GM23338 (cell line): ENCODE results near the gene FUT3. TPM values are rescaled to one million over a fixed set of nuclear protein-coding genes. Genes with fewer than 3 reads are reported as not detected.

Experiments used
- ATAC-seq: fragments of 200-7000 bp; cut with Tn5 transposase; 3 replicates; pipeline ENCODE4 v1.9.1; 2020
- DNase-seq: peaks from one replicate; pipeline ENCODE4 v3.0.0-alpha.2; 2015; ENCODE audit warnings: low spot score
- H2AFZ ChIP-seq: fragments of 200-600 bp; sonication (generic); 2 replicates; pipeline ENCODE4 v1.8.0; 2016; ENCODE audit warnings: antibody characterized with exemption, mild to moderate bottlenecking, moderate library complexity
- H3F3A ChIP-seq: fragments of 200-600 bp; sonication (generic); replicated peaks from 2 replicates; pipeline ENCODE4 v1.8.0; 2017; ENCODE audit warnings: antibody characterized with exemption, mixed run types, low read depth
- H3K27ac ChIP-seq: fragments of 200-600 bp; sonication (generic); 2 replicates; pipeline ENCODE4 v1.6.1; 2016; ENCODE audit warnings: low read depth
- H3K27me3 ChIP-seq: fragments of 200-600 bp; sonication (generic); 2 replicates; pipeline ENCODE4 v1.8.0; 2016; ENCODE audit warnings: mild to moderate bottlenecking, mixed run types, moderate library complexity; ENCODE audit not compliant: insufficient read depth
- H3K36me3 ChIP-seq: fragments of 200-600 bp; sonication (generic); 2 replicates; pipeline ENCODE4 v1.8.0; 2016; ENCODE audit warnings: mild to moderate bottlenecking; ENCODE audit not compliant: insufficient read depth
- H3K4me1 ChIP-seq: fragments of 200-600 bp; sonication (generic); 2 replicates; pipeline ENCODE4 v1.8.0; 2016; ENCODE audit warnings: mild to moderate bottlenecking, moderate library complexity; ENCODE audit not compliant: insufficient read depth
- H3K4me2 ChIP-seq: fragments of 200-600 bp; sonication (generic); 2 replicates; pipeline ENCODE4 v1.7.1; 2017; ENCODE audit warnings: mixed run types
- H3K4me3 ChIP-seq: fragments of 200-600 bp; sonication (generic); 2 replicates; pipeline ENCODE4 v1.6.1; 2016; ENCODE audit warnings: mixed run types
- H3K79me2 ChIP-seq: fragments of 200-600 bp; sonication (generic); replicated peaks from 2 replicates; pipeline ENCODE4 v1.8.0; 2017; ENCODE audit warnings: mild to moderate bottlenecking; ENCODE audit not compliant: insufficient read depth
- H3K9me2 ChIP-seq: fragments of 200-600 bp; sonication (generic); 2 replicates; pipeline ENCODE4 v1.8.0; 2017; ENCODE audit not compliant: insufficient read depth
- H4K20me1 ChIP-seq: fragments of 200-600 bp; sonication (generic); replicated peaks from 2 replicates; pipeline ENCODE4 v1.8.0; 2017; ENCODE audit warnings: mild to moderate bottlenecking; ENCODE audit not compliant: insufficient read depth
- H3K27ac Mint-ChIP-seq: 2 replicates; pipeline ENCODE4 v1.8.0; 2020; ENCODE audit warnings: inconsistent platforms, mild to moderate bottlenecking, moderate library complexity, mixed read lengths
- H3K27me3 Mint-ChIP-seq: 3 replicates; pipeline ENCODE4 v1.8.0; 2022; ENCODE audit warnings: low read depth, mild to moderate bottlenecking, moderate library complexity, mixed read lengths, inconsistent platforms; ENCODE audit not compliant: insufficient read depth, poor library complexity
- H3K36me3 Mint-ChIP-seq: 3 replicates; pipeline ENCODE4 v1.8.0; 2021; ENCODE audit warnings: low read depth, mild to moderate bottlenecking, inconsistent platforms, moderate library complexity, mixed read lengths
- H3K4me1 Mint-ChIP-seq: 3 replicates; pipeline ENCODE4 v1.8.0; 2020; ENCODE audit warnings: mild to moderate bottlenecking, inconsistent platforms, mixed read lengths
- H3K4me3 Mint-ChIP-seq: 3 replicates; pipeline ENCODE4 v1.8.0; 2021; ENCODE audit warnings: moderate library complexity, mild to moderate bottlenecking, inconsistent platforms, mixed read lengths
- H3K9me3 Mint-ChIP-seq: 3 replicates; pipeline ENCODE4 v1.8.0; 2020; ENCODE audit warnings: moderate library complexity, mild to moderate bottlenecking, inconsistent platforms, mixed read lengths
- CTCF ChIP-seq, 2 experiments: fragments of 200-600 bp in 1 of 2; sonication (generic) in 1 of 2; conservative IDR thresholded peaks; 2 replicates each; pipeline versions ENCODE4 v1.5.1 to v1.6.1; 2016 to 2017; ENCODE audit warnings: antibody characterized with exemption in 2 of 2, low read depth in 2 of 2, mild to moderate bottlenecking in 2 of 2, moderate library complexity in 1 of 2
- ETS1 ChIP-seq: IDR thresholded peaks from 2 replicates; pipeline ENCODE4 v1.6.1; 2016; ENCODE audit warnings: antibody characterized with exemption
- POLR2AphosphoS5 ChIP-seq: IDR thresholded peaks from 2 replicates; pipeline ENCODE4 v1.6.1; 2016; ENCODE audit warnings: antibody characterized with exemption, low read depth
- REST ChIP-seq: IDR thresholded peaks from one replicate; pipeline ENCODE4 v1.6.1; 2018; ENCODE audit warnings: antibody characterized with exemption; ENCODE audit not compliant: unreplicated experiment
- ZNF114 ChIP-seq: fragments of 250-450 bp; sonication (Bioruptor Pico); IDR thresholded peaks from 2 replicates; pipeline ENCODE4 v1.5.0; 2020; ENCODE audit warnings: mild to moderate bottlenecking, moderate library complexity
- polyA plus RNA-seq: library from polyadenylated mRNA; unstranded; fragments of >200 nt; fragmentation: Nextera tagmentation; extraction: Ambion mirVana; gene quantifications from 2 replicates; pipeline ENCODE4 v1.2.1, GENCODE V29; 2016
- total RNA-seq: library from RNA; depleted of rRNA; stranded (reverse); fragments of >200 nt; shearing (Covaris generic); gene quantifications from 2 replicates; pipeline ENCODE4 v1.2.3, GENCODE V29; 2014

FUT3 gene
- total and polyA plus RNA-seq, 2 experiments from 2014 or later = 0.45 TPM; not detected in 1

GRCh38 chr19:5804516-5805461, 46.5 kb downstream of the FUT3 start, which contains the start of gene NRTN:
Gene NRTN (plus strand): TSS chr19:5805067. CDS start chr19:5824166, 19,099 bp downstream.
- Histone ChIP-seq H3K4me1 (peaks cover 6% of the 10 kb centered on the region; the same call in 1 of the 2 replicates), H3K9me2 (peaks cover 5% of the 10 kb centered on the region; the same call in 1 of the 2 replicates), H3K4me3 (peak within 1 kb of the TSS; percentile 60), H3K4me2 (peak within 1 kb of the TSS; percentile 82), H2AFZ (peak within 1 kb of the TSS; percentile 91), H3F3A (no peaks in the 10 kb centered on the region), H3K36me3 (no peaks in the 10 kb centered on the region), H3K79me2 (no peaks in the 10 kb centered on the region), H3K27ac (no peak within 1 kb of the TSS), H3K27me3 (peaks cover 15% of the 10 kb centered on the region), H4K20me1 (no peaks in the 10 kb centered on the region; the same call in 1 of the 2 replicates)
- H3K4me1 Mint-ChIP-seq = peaks cover 23% of the 10 kb centered on the region
- peak; percentile 75 for DNase-seq
- peaks cover 3% of the 10 kb centered on the region; the same call in 2 of the 3 replicates for H3K9me3 Mint-ChIP-seq
- no peak for TF ChIP-seq REST
- no peak for TF ChIP-seq POLR2AphosphoS5
- TF ChIP-seq ETS1 = no peak
- peak; percentile 25 for ATAC-seq
- no peak within 1 kb of the TSS for H3K27ac Mint-ChIP-seq
- H3K4me3 Mint-ChIP-seq = peak within 1 kb of the TSS; percentile 70
- H3K36me3 Mint-ChIP-seq = peaks cover 2% of the 10 kb centered on the region; the same call in 2 of the 3 replicates
- H3K27me3 Mint-ChIP-seq = peaks cover 41% of the 10 kb centered on the region

- peak overlapping the region; percentile 94 for H2AFZ ChIP-seq
- peaks cover 44% of the 10 kb centered on the region for H3K27me3 Mint-ChIP-seq
- H3K27me3 ChIP-seq = peaks cover 15% of the 10 kb centered on the region
- H3K4me2 ChIP-seq = peak overlapping the region; percentile 80
- H3K27ac Mint-ChIP-seq = 0 out of 2 replicates have a peak overlapping the region, but pooled peaks have one; percentile 59
- H3K4me3 ChIP-seq = peak overlapping the region; percentile 60
- H3K4me1 ChIP-seq = peaks cover 6% of the 10 kb centered on the region; the same call in 1 of the 2 replicates
- DNase-seq (peak; percentile 96), ATAC-seq (peak; percentile 84)
- peak overlapping the region; percentile 70 for H3K4me3 Mint-ChIP-seq
- peaks cover 3% of the 10 kb centered on the region; the same call in 2 of the 3 replicates for H3K9me3 Mint-ChIP-seq
- H4K20me1 ChIP-seq = no peaks in the 10 kb centered on the region; the same call in 1 of the 2 replicates
- peaks cover 2% of the 10 kb centered on the region; the same call in 2 of the 3 replicates for H3K36me3 Mint-ChIP-seq
- H3K9me2 ChIP-seq = peaks cover 5% of the 10 kb centered on the region; the same call in 1 of the 2 replicates
- peaks cover 23% of the 10 kb centered on the region for H3K4me1 Mint-ChIP-seq
- TF ChIP-seq POLR2AphosphoS5 (0 out of 2 replicates have a peak, but pooled peaks have one; percentile 44), ZNF114 (no peak), CTCF (conservative IDR thresholded peaks at IDR 0.05; ENCODE audit: low read depth in 2 of 2) (peak; percentile 83 to 100)
- H3K27ac ChIP-seq = no peak overlapping the region
- no peaks in the 10 kb centered on the region for H3K36me3 ChIP-seq
- no peaks in the 10 kb centered on the region for H3K79me2 ChIP-seq
- H3F3A ChIP-seq = no peaks in the 10 kb centered on the region
These were observed 47.3 kb downstream of the FUT3 start for GRCh38 chr19:5803752-5804515.
